BLaER1 treated with 17β-estradiol and CSF1 and Interleukin-3, amounts not matched to agents 10 nM and 100 nM (cell line): ENCODE measurements around the gene TBL1X.

Experiments used
- H3K27ac ChIP-seq, 11 experiments: shearing (Covaris generic); formaldehyde crosslinking; 2 replicates each; pipeline ENCODE4 v1.8.1; 2022
- H3K27me3 ChIP-seq, 11 experiments: shearing (Covaris generic); formaldehyde crosslinking; 2 replicates each; pipeline ENCODE4 v1.8.1; 2022
- H3K36me3 ChIP-seq, 11 experiments: shearing (Covaris generic); formaldehyde crosslinking; 2 replicates each; pipeline ENCODE4 v1.8.1; 2022
- H3K4me1 ChIP-seq, 10 experiments: shearing (Covaris generic); formaldehyde crosslinking; 2 replicates each; pipeline ENCODE4 v1.8.1; 2022
- H3K4me2 ChIP-seq, 11 experiments: shearing (Covaris generic); formaldehyde crosslinking; 2 replicates each; pipeline ENCODE4 v1.8.1; 2022
- H3K4me3 ChIP-seq, 10 experiments: shearing (Covaris generic); formaldehyde crosslinking; 2 replicates each; pipeline ENCODE4 v1.8.1; 2022
- H3K9ac ChIP-seq, 11 experiments: shearing (Covaris generic); formaldehyde crosslinking; 2 replicates each; pipeline ENCODE4 v1.8.1; 2022
- H3K9me3 ChIP-seq, 11 experiments: shearing (Covaris generic); formaldehyde crosslinking; replicated peaks in 1 of 11; 2 replicates each; pipeline ENCODE4 v1.8.1; 2022
- H4K20me1 ChIP-seq, 11 experiments: shearing (Covaris generic); formaldehyde crosslinking; 2 replicates each; pipeline ENCODE4 v1.8.1; 2022
- Cebpa-rat ChIP-seq, 11 experiments: shearing (Covaris generic); IDR thresholded peaks; 2 replicates each; pipeline ENCODE4 v1.8.1; 2022

TBL1X gene

GRCh38 chrX:9708086-9708485 is 243.2 kb downstream of the TBL1X start:
- H4K20me1 ChIP-seq: peaks cover 0 to 45% (median 9%) of the 10 kb centered on the region in 11 experiments; a peak in 10 of 22 replicates
- no peaks in the 10 kb centered on the region; a peak in 1 of 22 replicates for H3K27me3 ChIP-seq
- H3K4me1 ChIP-seq: peaks cover 5 to 20% (median 11%) of the 10 kb centered on the region in 10 experiments; a peak in 18 of 20 replicates
- H3K4me2 ChIP-seq: peak overlapping the region in 8 of 11 experiments; percentile 26 to 41 (median 34); a peak in 9 of 22 replicates
- H3K9me3 ChIP-seq: peaks cover 0 to 14% (median 3%) of the 10 kb centered on the region in 11 experiments; a peak in 5 of 22 replicates
- H3K4me3 ChIP-seq: no peak overlapping the region
- no peak overlapping the region for H3K9ac ChIP-seq
- no peak overlapping the region for H3K27ac ChIP-seq
- TF ChIP-seq Cebpa-rat (IDR thresholded peaks at IDR 0.05): no peak
- peaks cover 48 to 81% (median 63%) of the 10 kb centered on the region in 11 experiments for H3K36me3 ChIP-seq

DNA sequence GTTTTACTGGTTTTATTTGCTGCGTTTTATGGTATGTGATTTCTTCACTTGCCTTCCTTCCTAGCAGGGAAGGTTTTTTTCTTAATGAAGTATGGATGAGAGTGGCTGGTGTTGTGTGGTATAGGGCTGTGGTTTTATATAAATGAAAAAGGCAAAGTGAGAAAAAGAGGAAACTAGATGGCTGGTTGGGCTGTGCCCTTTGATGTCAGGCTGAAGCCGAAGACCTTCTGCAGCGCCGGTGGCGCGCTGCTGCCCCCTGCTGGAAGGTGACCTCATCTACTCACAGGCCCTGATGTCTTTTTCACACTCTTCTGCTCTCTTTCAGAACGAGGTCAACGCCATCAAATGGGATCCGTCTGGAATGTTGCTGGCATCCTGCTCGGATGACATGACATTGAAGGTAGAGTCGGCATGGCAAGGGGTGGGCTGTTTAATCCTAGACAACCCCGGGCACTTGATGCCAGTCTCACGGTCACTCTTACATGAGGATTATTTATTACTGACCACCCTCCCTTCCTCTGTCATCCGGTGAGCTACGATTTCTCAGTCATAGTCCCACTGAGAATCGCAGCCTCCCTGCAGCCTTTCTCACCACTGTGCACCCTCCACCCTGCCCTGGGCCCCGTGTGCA is 244.2 kb downstream of the TBL1X start:
- Histone ChIP-seq H3K4me3 (no peak overlapping the region), H3K9ac (no peak overlapping the region), H3K4me1 (peaks cover 5 to 20% (median 11%) of the 10 kb centered on the region in 10 experiments; a peak in 18 of 20 replicates), H3K27ac (no peak overlapping the region), H3K9me3 (peaks cover 0 to 14% (median 3%) of the 10 kb centered on the region in 11 experiments; a peak in 4 of 22 replicates), H3K36me3 (peaks cover 54 to 81% (median 67%) of the 10 kb centered on the region in 11 experiments), H4K20me1 (peaks cover 0 to 39% (median 9%) of the 10 kb centered on the region in 11 experiments; a peak in 10 of 22 replicates), H3K4me2 (peak overlapping the region; percentile 22 to 52 (median 31); a peak in 17 of 22 replicates), H3K27me3 (no peaks in the 10 kb centered on the region; a peak in 1 of 22 replicates)
- no peak for TF ChIP-seq Cebpa-rat (IDR thresholded peaks at IDR 0.05)

DNA sequence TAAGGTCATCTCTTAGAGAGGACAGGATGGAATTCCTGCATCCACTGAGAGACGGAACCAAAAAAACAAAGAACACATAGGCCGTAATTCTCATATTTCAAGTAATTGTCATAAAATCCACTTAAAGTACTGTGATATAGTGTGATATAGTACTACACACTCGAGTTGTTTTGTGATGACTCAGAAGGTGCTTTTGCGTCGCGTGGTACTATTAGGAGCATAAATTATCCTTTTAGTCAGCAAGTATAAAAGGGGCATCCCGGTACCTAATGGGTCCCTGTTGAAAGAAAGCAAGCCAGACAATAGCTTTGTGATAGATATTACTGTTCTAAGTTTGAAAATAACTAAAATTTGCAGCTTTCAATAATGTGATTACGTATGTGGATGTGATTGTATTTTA is 245.5 kb downstream of the TBL1X start:
- Histone ChIP-seq H3K36me3 (peaks cover 53 to 81% (median 65%) of the 10 kb centered on the region in 11 experiments), H3K4me2 (no peak overlapping the region), H3K9me3 (peaks cover 0 to 2% (median 0%) of the 10 kb centered on the region in 11 experiments; a peak in 3 of 22 replicates), H4K20me1 (peaks cover 0 to 31% (median 9%) of the 10 kb centered on the region in 11 experiments; a peak in 10 of 22 replicates), H3K4me1 (peaks cover 5 to 20% (median 11%) of the 10 kb centered on the region in 10 experiments; a peak in 18 of 20 replicates), H3K9ac (no peak overlapping the region), H3K27me3 (no peaks in the 10 kb centered on the region; a peak in 1 of 22 replicates), H3K4me3 (no peak overlapping the region), H3K27ac (no peak overlapping the region)
- TF ChIP-seq Cebpa-rat (IDR thresholded peaks at IDR 0.05): no peak

- no peaks in the 10 kb centered on the region for H3K27me3 ChIP-seq
- no peaks in the 10 kb centered on the region; a peak in 1 of 22 replicates for H4K20me1 ChIP-seq
- no peak for TF ChIP-seq Cebpa-rat (IDR thresholded peaks at IDR 0.05)
- no peak overlapping the region for H3K9ac ChIP-seq
- no peaks in the 10 kb centered on the region for H3K4me1 ChIP-seq
- peaks cover 17 to 60% (median 42%) of the 10 kb centered on the region in 11 experiments for H3K9me3 ChIP-seq
- H3K36me3 ChIP-seq: peaks cover 75 to 100% (median 95%) of the 10 kb centered on the region in 11 experiments
- no peak overlapping the region for H3K27ac ChIP-seq
- no peak overlapping the region for H3K4me2 ChIP-seq
- no peak overlapping the region for H3K4me3 ChIP-seq
Measured at GRCh38 chrX:9717376-9717775, 252.5 kb downstream of the TBL1X start.

DNA sequence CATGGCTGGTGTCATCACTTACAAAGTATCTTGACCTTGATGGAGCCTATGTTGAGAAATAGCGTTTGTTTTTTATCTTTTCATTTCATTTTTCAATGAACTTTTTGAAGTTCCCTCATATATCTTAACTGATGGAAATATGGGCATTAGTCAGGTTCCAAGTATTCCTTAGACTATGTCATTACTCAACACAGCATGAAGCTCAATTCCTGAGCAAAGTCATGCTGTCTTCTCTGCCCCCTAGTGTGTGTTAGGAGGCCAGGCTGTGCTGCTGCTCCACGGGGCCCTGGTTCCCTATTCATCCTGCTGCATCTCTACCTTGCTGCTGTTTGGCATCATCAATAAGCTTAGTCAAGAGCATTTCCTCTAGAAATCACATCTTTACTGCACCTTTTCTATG is 259.9 kb downstream of the TBL1X start:
- no peak overlapping the region for H3K9ac ChIP-seq
- peaks cover 14 to 19% (median 15%) of the 10 kb centered on the region in 10 experiments; a peak in 19 of 20 replicates for H3K4me1 ChIP-seq
- H3K9me3 ChIP-seq: peaks cover 70 to 94% (median 84%) of the 10 kb centered on the region in 11 experiments
- H3K4me2 ChIP-seq: no peak overlapping the region
- no peak overlapping the region for H3K27ac ChIP-seq
- H3K4me3 ChIP-seq: no peak overlapping the region
- H3K27me3 ChIP-seq: no peaks in the 10 kb centered on the region
- TF ChIP-seq Cebpa-rat (IDR thresholded peaks at IDR 0.05): no peak
- peaks cover 14 to 36% (median 33%) of the 10 kb centered on the region in 11 experiments; a peak in 20 of 22 replicates for H3K36me3 ChIP-seq
- no peaks in the 10 kb centered on the region for H4K20me1 ChIP-seq

- Histone ChIP-seq H3K4me2 (peak overlapping the region in 7 of 11 experiments; percentile 2 to 49 (median 34); a peak in 5 of 22 replicates), H3K9ac (no peak overlapping the region), H3K4me3 (no peak overlapping the region), H4K20me1 (no peaks in the 10 kb centered on the region), H3K4me1 (peaks cover 14 to 22% (median 19%) of the 10 kb centered on the region in 10 experiments; a peak in 19 of 20 replicates), H3K36me3 (peaks cover 0 to under 1% (median 0%) of the 10 kb centered on the region in 11 experiments; a peak in 1 of 22 replicates), H3K27ac (no peak overlapping the region), H3K27me3 (no peaks in the 10 kb centered on the region), H3K9me3 (peaks cover 54 to 73% (median 59%) of the 10 kb centered on the region in 11 experiments)
- no peak for TF ChIP-seq Cebpa-rat (IDR thresholded peaks at IDR 0.05)
Measured at GRCh38 chrX:9728261-9728660, 263.4 kb downstream of the TBL1X start.

- no peaks in the 10 kb centered on the region for H3K27me3 ChIP-seq
- H3K9ac ChIP-seq: no peak overlapping the region
- H3K9me3 ChIP-seq: peaks cover 44 to 64% (median 54%) of the 10 kb centered on the region in 11 experiments
- peak overlapping the region in 10 of 11 experiments; percentile 1 to 49 (median 36); a peak in 21 of 22 replicates for H3K4me2 ChIP-seq
- no peak overlapping the region for H3K27ac ChIP-seq
- no peak overlapping the region for H3K4me3 ChIP-seq
- H3K36me3 ChIP-seq: no peaks in the 10 kb centered on the region
- TF ChIP-seq Cebpa-rat (IDR thresholded peaks at IDR 0.05): no peak
- peaks cover 14 to 22% (median 19%) of the 10 kb centered on the region in 10 experiments; a peak in 19 of 20 replicates for H3K4me1 ChIP-seq
- H4K20me1 ChIP-seq: no peaks in the 10 kb centered on the region
Measured at GRCh38 chrX:9729171-9729885, 264.5 kb downstream of the TBL1X start.

GRCh38 chrX:9730078-9730477 is 265.2 kb downstream of the TBL1X start:
- Histone ChIP-seq H3K9ac (no peak overlapping the region), H4K20me1 (no peaks in the 10 kb centered on the region), H3K36me3 (no peaks in the 10 kb centered on the region), H3K27ac (no peak overlapping the region), H3K27me3 (no peaks in the 10 kb centered on the region), H3K4me2 (peak overlapping the region in 4 of 11 experiments; percentile 1 to 38 (median 34); a peak in 8 of 22 replicates), H3K4me1 (peaks cover 14 to 22% (median 19%) of the 10 kb centered on the region in 10 experiments; a peak in 19 of 20 replicates), H3K9me3 (peaks cover 36 to 56% (median 46%) of the 10 kb centered on the region in 11 experiments), H3K4me3 (no peak overlapping the region)
- TF ChIP-seq Cebpa-rat (IDR thresholded peaks at IDR 0.05): no peak
